Measurements from ENCODE around the gene HLA-DRB1.

DNA sequence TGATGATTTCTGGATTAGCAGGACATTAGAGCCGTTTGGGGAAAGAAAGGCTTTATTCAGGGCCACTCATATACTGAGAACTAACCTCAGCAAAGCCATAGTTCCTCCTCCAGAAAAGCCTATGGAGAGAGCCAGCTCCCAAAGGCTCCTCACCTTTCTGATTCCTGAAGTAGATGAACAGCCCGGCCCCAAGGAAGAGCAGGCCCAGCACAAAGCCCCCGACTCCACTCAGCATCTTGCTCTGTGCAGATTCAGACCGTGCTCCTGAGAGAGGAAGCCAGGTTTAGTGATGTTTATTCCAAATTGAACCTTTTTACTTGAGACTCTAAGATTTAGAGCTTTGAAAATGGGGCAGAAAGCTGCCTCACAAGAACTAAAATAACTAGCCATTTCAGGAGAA, 9.1 kb downstream of the HLA-DRB1 start:
- TF ChIP-seq POLR2A (IDR thresholded peaks at IDR 0.05), result no peak
- TF ChIP-seq CTCF (IDR thresholded peaks at IDR 0.05), result no peak
- TF ChIP-seq POLR2AphosphoS5 (IDR thresholded peaks at IDR 0.05), result no peak
